HG03520 (cell line): Measurements from ENCODE around the gene UACA.

Experiments used
- ATAC-seq: cut with Tn5 transposase; IDR thresholded peaks from one replicate; pipeline ENCODE4 v1.9.1; 2021; ENCODE audit warnings: mild to moderate bottlenecking, moderate library complexity; ENCODE audit not compliant: unreplicated experiment

UACA gene

GRCh38 chr15:70783610-70784022 lies 20.3 kb upstream of the UACA start:
- ATAC-seq = no peak

GRCh38 chr15:70783041-70783440 lies 19.7 kb upstream of the UACA start:
- ATAC-seq = no peak

- no peak for ATAC-seq
Measured at GRCh38 chr15:70781236-70781635, 17.9 kb upstream of the UACA start.

GRCh38 chr15:70778258-70779076 lies 15.1 kb upstream of the UACA start:
- no peak for ATAC-seq

- ATAC-seq = no peak
Measured at GRCh38 chr15:70777170-70777926, 14.0 kb upstream of the UACA start.

- no peak for ATAC-seq
Measured at GRCh38 chr15:70775160-70775559, 11.8 kb upstream of the UACA start.

- no peak for ATAC-seq
Measured at GRCh38 chr15:70772402-70772801, 9.0 kb upstream of the UACA start.

- no peak for ATAC-seq
Measured at GRCh38 chr15:70770863-70771262, 7.5 kb upstream of the UACA start.

- no peak for ATAC-seq
Measured at GRCh38 chr15:70768257-70768883, 5.0 kb upstream of the UACA start.

GRCh38 chr15:70767667-70768066 lies 4.3 kb upstream of the UACA start:
- no peak for ATAC-seq

- ATAC-seq = no peak
Measured at GRCh38 chr15:70766597-70766996, 3.2 kb upstream of the UACA start.

GRCh38 chr15:70765504-70766281 lies 2.3 kb upstream of the UACA start:
- ATAC-seq = no peak

GRCh38 chr15:70763950-70764730 lies 782 bp upstream of the UACA start:
- ATAC-seq = no peak

- ATAC-seq = peak; percentile 3
Measured at GRCh38 chr15:70762469-70763119, 764 bp downstream of the UACA start.

- ATAC-seq = no peak
Measured at GRCh38 chr15:70761931-70762468, 1.4 kb downstream of the UACA start.

- no peak for ATAC-seq
Measured at GRCh38 chr15:70761046-70761445, 2.3 kb downstream of the UACA start.

GRCh38 chr15:70758790-70759462 lies 4.4 kb downstream of the UACA start:
- ATAC-seq = no peak

GRCh38 chr15:70757627-70758026 lies 5.7 kb downstream of the UACA start:
- no peak for ATAC-seq

GRCh38 chr15:70754862-70755261 lies 8.5 kb downstream of the UACA start:
- no peak for ATAC-seq
